GM23338 (cell line): ENCODE data around the gene ARPC1A. TPM values are rescaled to one million over a fixed set of nuclear protein-coding genes. Genes with fewer than 3 reads are reported as not detected.

Source experiments
- ATAC-seq: fragments of 200-7000 bp; cut with Tn5 transposase; 3 replicates; pipeline ENCODE4 v1.9.1; 2020
- DNase-seq: peaks from one replicate; pipeline ENCODE4 v3.0.0-alpha.2; 2015; ENCODE audit warnings: low spot score
- H2AFZ ChIP-seq: fragments of 200-600 bp; sonication (generic); 2 replicates; pipeline ENCODE4 v1.8.0; 2016; ENCODE audit warnings: antibody characterized with exemption, mild to moderate bottlenecking, moderate library complexity
- H3F3A ChIP-seq: fragments of 200-600 bp; sonication (generic); replicated peaks from 2 replicates; pipeline ENCODE4 v1.8.0; 2017; ENCODE audit warnings: antibody characterized with exemption, mixed run types, low read depth
- H3K27ac ChIP-seq: fragments of 200-600 bp; sonication (generic); 2 replicates; pipeline ENCODE4 v1.6.1; 2016; ENCODE audit warnings: low read depth
- H3K27me3 ChIP-seq: fragments of 200-600 bp; sonication (generic); 2 replicates; pipeline ENCODE4 v1.8.0; 2016; ENCODE audit warnings: mild to moderate bottlenecking, mixed run types, moderate library complexity; ENCODE audit not compliant: insufficient read depth
- H3K36me3 ChIP-seq: fragments of 200-600 bp; sonication (generic); 2 replicates; pipeline ENCODE4 v1.8.0; 2016; ENCODE audit warnings: mild to moderate bottlenecking; ENCODE audit not compliant: insufficient read depth
- H3K4me1 ChIP-seq: fragments of 200-600 bp; sonication (generic); 2 replicates; pipeline ENCODE4 v1.8.0; 2016; ENCODE audit warnings: mild to moderate bottlenecking, moderate library complexity; ENCODE audit not compliant: insufficient read depth
- H3K4me2 ChIP-seq: fragments of 200-600 bp; sonication (generic); 2 replicates; pipeline ENCODE4 v1.7.1; 2017; ENCODE audit warnings: mixed run types
- H3K4me3 ChIP-seq: fragments of 200-600 bp; sonication (generic); 2 replicates; pipeline ENCODE4 v1.6.1; 2016; ENCODE audit warnings: mixed run types
- H3K79me2 ChIP-seq: fragments of 200-600 bp; sonication (generic); replicated peaks from 2 replicates; pipeline ENCODE4 v1.8.0; 2017; ENCODE audit warnings: mild to moderate bottlenecking; ENCODE audit not compliant: insufficient read depth
- H3K9me2 ChIP-seq: fragments of 200-600 bp; sonication (generic); 2 replicates; pipeline ENCODE4 v1.8.0; 2017; ENCODE audit not compliant: insufficient read depth
- H4K20me1 ChIP-seq: fragments of 200-600 bp; sonication (generic); replicated peaks from 2 replicates; pipeline ENCODE4 v1.8.0; 2017; ENCODE audit warnings: mild to moderate bottlenecking; ENCODE audit not compliant: insufficient read depth
- H3K27ac Mint-ChIP-seq: 2 replicates; pipeline ENCODE4 v1.8.0; 2020; ENCODE audit warnings: inconsistent platforms, mild to moderate bottlenecking, moderate library complexity, mixed read lengths
- H3K27me3 Mint-ChIP-seq: 3 replicates; pipeline ENCODE4 v1.8.0; 2022; ENCODE audit warnings: low read depth, mild to moderate bottlenecking, moderate library complexity, mixed read lengths, inconsistent platforms; ENCODE audit not compliant: insufficient read depth, poor library complexity
- H3K36me3 Mint-ChIP-seq: 3 replicates; pipeline ENCODE4 v1.8.0; 2021; ENCODE audit warnings: low read depth, mild to moderate bottlenecking, inconsistent platforms, moderate library complexity, mixed read lengths
- H3K4me1 Mint-ChIP-seq: 3 replicates; pipeline ENCODE4 v1.8.0; 2020; ENCODE audit warnings: mild to moderate bottlenecking, inconsistent platforms, mixed read lengths
- H3K4me3 Mint-ChIP-seq: 3 replicates; pipeline ENCODE4 v1.8.0; 2021; ENCODE audit warnings: moderate library complexity, mild to moderate bottlenecking, inconsistent platforms, mixed read lengths
- H3K9me3 Mint-ChIP-seq: 3 replicates; pipeline ENCODE4 v1.8.0; 2020; ENCODE audit warnings: moderate library complexity, mild to moderate bottlenecking, inconsistent platforms, mixed read lengths
- CREB1 ChIP-seq: fragments of 250-450 bp; sonication (Bioruptor Pico); IDR thresholded peaks from 2 replicates; pipeline ENCODE4 v1.5.0; 2020; ENCODE audit warnings: low read depth, mild to moderate bottlenecking, moderate library complexity
- ETS1 ChIP-seq: IDR thresholded peaks from 2 replicates; pipeline ENCODE4 v1.6.1; 2016; ENCODE audit warnings: antibody characterized with exemption
- JUNB ChIP-seq: IDR thresholded peaks from one replicate; pipeline ENCODE4 v1.6.1; 2016; ENCODE audit warnings: antibody characterized with exemption; ENCODE audit not compliant: unreplicated experiment
- POLR2AphosphoS5 ChIP-seq: IDR thresholded peaks from 2 replicates; pipeline ENCODE4 v1.6.1; 2016; ENCODE audit warnings: antibody characterized with exemption, low read depth
- REST ChIP-seq: IDR thresholded peaks from one replicate; pipeline ENCODE4 v1.6.1; 2018; ENCODE audit warnings: antibody characterized with exemption; ENCODE audit not compliant: unreplicated experiment
- ZNF331 ChIP-seq: fragments of 250-450 bp; sonication (Bioruptor Pico); IDR thresholded peaks from 2 replicates; pipeline ENCODE4 v1.5.0; 2020; ENCODE audit warnings: low read depth, mild to moderate bottlenecking, moderate library complexity
- ZNF462 ChIP-seq: fragments of 250-450 bp; sonication (Bioruptor Pico); IDR thresholded peaks from 2 replicates; pipeline ENCODE4 v1.5.0; 2020; ENCODE audit warnings: mild to moderate bottlenecking, moderate library complexity
- polyA plus RNA-seq: library from polyadenylated mRNA; unstranded; fragments of >200 nt; fragmentation: Nextera tagmentation; extraction: Ambion mirVana; gene quantifications from 2 replicates; pipeline ENCODE4 v1.2.1, GENCODE V29; 2016
- total RNA-seq: library from RNA; depleted of rRNA; stranded (reverse); fragments of >200 nt; shearing (Covaris generic); gene quantifications from 2 replicates; pipeline ENCODE4 v1.2.3, GENCODE V29; 2014

Gene ARPC1A
- total and polyA plus RNA-seq, 2 experiments from 2014 or later = 108 to 210 TPM

DNA sequence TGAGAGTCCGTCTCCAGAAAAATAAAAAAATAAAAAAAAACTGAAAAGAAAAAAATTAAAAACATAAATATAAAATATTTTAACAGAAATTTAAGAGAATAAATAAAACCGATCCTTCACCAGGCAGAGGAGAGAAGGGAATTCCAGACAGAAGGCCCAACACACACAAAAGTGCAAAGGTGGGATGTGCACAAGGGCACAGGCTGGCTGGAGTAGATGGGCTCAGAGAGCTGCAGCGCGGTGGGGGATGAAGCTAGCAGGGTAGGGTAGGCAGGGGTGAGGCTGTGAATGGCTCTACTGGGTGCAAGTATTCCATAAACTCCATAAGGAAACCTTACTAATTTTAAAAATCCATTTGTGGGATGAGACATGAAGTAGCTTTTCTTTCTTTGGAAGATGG lies 15.7 kb upstream of the ARPC1A start (continued):
- TF ChIP-seq REST = no peak
- no peak for TF ChIP-seq ETS1

DNA sequence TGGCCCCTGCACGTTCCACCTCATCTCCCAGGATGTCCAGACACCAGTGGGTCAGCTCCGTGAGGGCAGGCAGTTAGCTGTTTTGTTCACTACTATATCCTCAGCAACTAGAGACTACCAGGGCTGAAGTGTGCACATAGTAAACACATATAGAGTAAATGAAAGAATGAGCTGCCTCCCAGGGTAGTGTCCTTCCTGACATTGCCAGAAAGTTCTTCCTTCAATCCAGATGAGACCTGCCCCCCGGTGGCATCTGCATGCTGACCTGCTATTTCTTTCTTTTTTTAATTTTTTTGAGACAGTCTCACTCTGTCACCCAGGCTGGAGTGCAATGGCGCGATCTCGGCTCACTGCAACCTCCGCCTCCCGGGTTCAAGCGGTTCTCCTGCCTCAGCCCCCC lies 14.0 kb upstream of the ARPC1A start:
- Histone ChIP-seq H3K4me3 (no peak overlapping the region), H3K27ac (no peak overlapping the region), H3K36me3 (no peaks in the 10 kb centered on the region), H3F3A (no peaks in the 10 kb centered on the region), H3K9me2 (no peaks in the 10 kb centered on the region), H3K4me2 (no peak overlapping the region), H4K20me1 (no peaks in the 10 kb centered on the region), H3K27me3 (no peaks in the 10 kb centered on the region), H3K4me1 (no peaks in the 10 kb centered on the region), H2AFZ (no peak overlapping the region), H3K79me2 (no peaks in the 10 kb centered on the region)
- DNase-seq = no peak
- Mint-ChIP-seq H3K27me3 (peaks cover 6% of the 10 kb centered on the region), H3K4me1 (no peaks in the 10 kb centered on the region), H3K27ac (no peak overlapping the region), H3K4me3 (no peak overlapping the region), H3K9me3 (peaks cover 4% of the 10 kb centered on the region; the same call in 2 of the 3 replicates), H3K36me3 (peaks cover 4% of the 10 kb centered on the region; the same call in 2 of the 3 replicates)
- no peak for ATAC-seq
- TF ChIP-seq CREB1 (CRISPR knock-in tag) (no peak), REST (no peak), ETS1 (no peak), ZNF331 (CRISPR knock-in tag) (no peak), POLR2AphosphoS5 (no peak), ZNF462 (CRISPR knock-in tag) (no peak), JUNB (no peak)
